IMR-90 (cell line): ENCODE data around the gene SPIC. TPM values are rescaled to one million over a fixed set of nuclear protein-coding genes. Genes with fewer than 3 reads are reported as not detected.

ENCODE experiments used
- ATAC-seq: fragments of 200-7000 bp; cut with Tn5 transposase; 2 replicates; pipeline ENCODE4 v1.9.1; 2020; ENCODE audit warnings: low read depth, mild to moderate bottlenecking, moderate library complexity
- BruUV-seq: library from RNA; stranded (reverse); fragments of 400-500 nt; replicated peaks from 2 replicates; lab custom pipeline; 2021; lab: Mats Ljungman, UMichigan
- CTCF ChIA-PET: fragments of 300-600 bp; formaldehyde crosslinking; extraction: SDS; loops from one replicate; lab custom pipeline; 2021; ENCODE audit warnings: antibody characterized with exemption; lab: Yijun Ruan, JAX
- POLR2A ChIA-PET: fragments of 300-600 bp; sonication (Branson Sonifier 250); formaldehyde crosslinking; loops from one replicate; lab custom pipeline; 2022; ENCODE audit warnings: antibody characterized with exemption; ENCODE audit not compliant: unreplicated experiment; lab: Charles Lee
- DNase-seq: peaks from one replicate; pipeline ENCODE4 v3.0.0; 2013
- H2AFZ ChIP-seq: replicated peaks from 2 replicates; pipeline ENCODE3; 2013; ENCODE audit warnings: low read length, mild to moderate bottlenecking; ENCODE audit not compliant: poor library complexity
- H2AK5ac ChIP-seq: 2 replicates; pipeline ENCODE4 v1.6.1; 2013; ENCODE audit warnings: low read depth, low read length, inconsistent platforms
- H2AK9ac ChIP-seq: replicated peaks from 2 replicates; pipeline ENCODE3; 2013; ENCODE audit warnings: mild to moderate bottlenecking, low read depth, low read length, moderate library complexity; ENCODE audit not compliant: poor library complexity
- H2BK120ac ChIP-seq: 2 replicates; pipeline ENCODE4 v1.6.1; 2013; ENCODE audit warnings: low read depth, low read length, inconsistent platforms
- H2BK15ac ChIP-seq: 3 replicates; pipeline ENCODE4 v1.6.1; 2013; ENCODE audit warnings: low read depth, low read length, inconsistent platforms
- H2BK20ac ChIP-seq: 2 replicates; pipeline ENCODE4 v1.6.1; 2013; ENCODE audit warnings: low read depth, mild to moderate bottlenecking, inconsistent platforms, low read length, moderate library complexity
- H2BK5ac ChIP-seq: 2 replicates; pipeline ENCODE4 v1.6.1; 2013; ENCODE audit warnings: mild to moderate bottlenecking, low read depth, low read length, inconsistent platforms; ENCODE audit not compliant: poor library complexity, severe bottlenecking
- H3K14ac ChIP-seq: replicated peaks from 2 replicates; pipeline ENCODE4 v1.6.1; 2013; ENCODE audit warnings: low read depth, low read length, inconsistent platforms
- H3K18ac ChIP-seq: 2 replicates; pipeline ENCODE4 v1.6.1; 2013; ENCODE audit warnings: low read depth, low read length, control low read depth
- H3K23ac ChIP-seq: 2 replicates; pipeline ENCODE4 v1.6.1; 2013; ENCODE audit warnings: low read depth, low read length, inconsistent platforms
- H3K27ac ChIP-seq: 2 replicates; pipeline ENCODE4 v1.5.1; 2013; ENCODE audit warnings: mild to moderate bottlenecking, control low read depth, low read length; ENCODE audit not compliant: insufficient read depth
- H3K27me3 ChIP-seq: 2 replicates; pipeline ENCODE4 v1.6.1; 2013; ENCODE audit warnings: low read length; ENCODE audit not compliant: control insufficient read depth, insufficient read depth
- H3K36me3 ChIP-seq: 2 replicates; pipeline ENCODE4 v1.6.1; 2013; ENCODE audit warnings: low read length, mixed read lengths; ENCODE audit not compliant: control insufficient read depth, insufficient read depth
- H3K4ac ChIP-seq: 2 replicates; pipeline ENCODE4 v1.6.1; 2013; ENCODE audit warnings: low read depth, low read length, inconsistent platforms
- H3K4me1 ChIP-seq: 2 replicates; pipeline ENCODE4 v1.6.1; 2013; ENCODE audit warnings: low read length, mixed read lengths; ENCODE audit not compliant: control insufficient read depth, insufficient read depth
- H3K4me2 ChIP-seq: 2 replicates; pipeline ENCODE4 v1.6.1; 2013; ENCODE audit warnings: low read depth, mild to moderate bottlenecking, control low read depth, low read length, moderate library complexity
- H3K4me3 ChIP-seq: 2 replicates; pipeline ENCODE4 v1.5.1; 2013; ENCODE audit warnings: low read depth, mild to moderate bottlenecking, control low read depth, low read length, moderate library complexity; ENCODE audit not compliant: insufficient read depth
- H3K56ac ChIP-seq: 2 replicates; pipeline ENCODE4 v1.6.1; 2013; ENCODE audit warnings: low read length, inconsistent platforms; ENCODE audit not compliant: insufficient read depth; ENCODE audit errors: extremely low read depth
- H3K79me1 ChIP-seq, 2 experiments: 2 replicates each; pipeline ENCODE4 v1.6.1; 2013; ENCODE audit warnings: low read length in 2 of 2, inconsistent platforms in 1 of 2, low read depth in 1 of 2
- H3K9ac ChIP-seq: 2 replicates; pipeline ENCODE4 v1.6.1; 2013; ENCODE audit warnings: low read depth, low read length, control low read depth
- H3K9me1 ChIP-seq: 2 replicates; pipeline ENCODE4 v1.6.1; 2013; ENCODE audit warnings: low read length, inconsistent platforms; ENCODE audit not compliant: insufficient read depth
- H3K9me3 ChIP-seq: 2 replicates; pipeline ENCODE4 v1.6.1; 2013; ENCODE audit warnings: low read length; ENCODE audit not compliant: control insufficient read depth, insufficient read depth
- H4K20me1 ChIP-seq: 2 replicates; pipeline ENCODE4 v1.6.1; 2013; ENCODE audit warnings: low read length, inconsistent platforms; ENCODE audit not compliant: insufficient read depth
- H4K5ac ChIP-seq: 2 replicates; pipeline ENCODE4 v1.6.1; 2013; ENCODE audit warnings: mild to moderate bottlenecking, low read depth, low read length, control low read depth
- H4K8ac ChIP-seq, 2 experiments: 2 replicates each; pipeline ENCODE4 v1.6.1; 2013; ENCODE audit warnings: low read depth in 2 of 2, low read length in 2 of 2, control low read depth in 1 of 2, inconsistent platforms in 1 of 2
- H4K91ac ChIP-seq: 2 replicates; pipeline ENCODE4 v1.6.1; 2013; ENCODE audit warnings: low read depth, low read length, inconsistent platforms; ENCODE audit not compliant: insufficient read depth
- MAFK ChIP-seq: IDR thresholded peaks from 2 replicates; pipeline ENCODE4 v1.6.1; 2012; ENCODE audit warnings: low read depth, low read length, improper control_type of control experiment
- MAZ ChIP-seq: IDR thresholded peaks from 2 replicates; pipeline ENCODE4 v1.6.1; 2012; ENCODE audit warnings: low read depth, mild to moderate bottlenecking, low read length, improper control_type of control experiment, moderate library complexity, borderline replicate concordance
- RAD21 ChIP-seq: IDR thresholded peaks from 2 replicates; pipeline ENCODE4 v1.6.1; 2012; ENCODE audit warnings: low read length, improper control_type of control experiment
- RCOR1 ChIP-seq: IDR thresholded peaks from 2 replicates; pipeline ENCODE4 v1.6.1; 2012; ENCODE audit warnings: mild to moderate bottlenecking, low read length, improper control_type of control experiment; ENCODE audit not compliant: insufficient replicate concordance
- SMC3 ChIP-seq: fragments of 150-350 bp; IDR thresholded peaks from 2 replicates; pipeline ENCODE4 v1.6.1; 2016; ENCODE audit warnings: low read depth, mild to moderate bottlenecking, antibody characterized with exemption, low read length, moderate library complexity
- WGBS, 2 experiments: methylation state at CpG; one replicate each; pipeline versions ENCODE4 v1.1.5 to v1.1.7; 2013; ENCODE audit warnings: missing lambda C conversion rate in 2 of 2; ENCODE audit not compliant: insufficient read length in 1 of 2; ENCODE audit errors: extremely low coverage in 2 of 2; 5-methylcytosine and 5-hydroxymethylcytosine counted together
- dilution Hi-C: fragments of 300-500 bp; cut with HindIII; formaldehyde crosslinking; loops from one replicate; pipeline ENCODE4 v1.14.3; 2018; ENCODE audit warnings: low sequenced_read_pairs; ENCODE audit not compliant: unreplicated experiment
- in situ Hi-C: fragments of 300-500 bp; cut with MboI; formaldehyde crosslinking; loops from 3 replicates; pipeline ENCODE4 v1.14.3; 2019; ENCODE audit warnings: low sequenced_read_pairs, inconsistent platforms, mixed read lengths
- intact Hi-C: fragments of 100-400 bp; cut with micrococcal nuclease; formaldehyde crosslinking; loops from 2 replicates; pipeline ENCODE4 v1.10.0; 2022
- polyA plus RNA-seq, 3 experiments: library from polyadenylated mRNA; depleted of rRNA; stranded (reverse); fragments of >200 nt; gene quantifications; 2 replicates each; pipeline ENCODE4 v1.2.3, GENCODE V29; 2012; ENCODE audit warnings: low replicate concordance in 1 of 3
- total RNA-seq: library from RNA; depleted of rRNA; stranded (reverse); fragments of >200 nt; gene quantifications from 2 replicates; pipeline ENCODE4 v1.2.3, GENCODE V29; 2012
- TF ChIP-seq, protein P1 (sequence below): fragments of 150-350 bp; IDR thresholded peaks from 2 replicates; pipeline ENCODE4 v1.6.1; 2017; ENCODE audit warnings: mild to moderate bottlenecking, antibody characterized with exemption, low read length, low read depth

Gene SPIC
- total and polyA plus RNA-seq, 2 of the 4 experiments (the other 2 are of a cell fraction): not detected

DNA sequence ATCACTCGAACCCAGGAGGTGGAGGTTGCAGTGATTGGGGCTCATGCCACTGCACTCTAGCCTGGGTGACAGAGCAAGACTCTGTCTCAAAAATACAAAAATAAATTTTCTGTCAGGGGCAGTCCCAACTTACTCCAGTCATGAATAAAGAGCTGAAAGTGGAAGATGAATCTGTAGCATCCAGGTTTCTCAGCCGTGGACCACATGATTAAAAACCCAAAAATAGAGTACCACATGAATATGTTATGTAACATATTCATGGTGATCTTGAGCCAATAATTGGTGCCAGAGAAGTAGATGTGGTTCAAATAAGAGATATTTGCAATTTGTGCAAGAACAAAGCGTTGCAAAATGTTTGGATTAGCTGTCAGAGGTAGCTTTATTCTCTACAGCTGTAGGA lies 23.1 kb downstream of the SPIC start:
- CTCF ChIA-PET: interaction anchor here (0.5 kb wide), 1 partner anchor 47 kb away, joined by 3 read pairs; no protein-coding TSS in a partner anchor
- H2BK5ac ChIP-seq: no peak overlapping the region
- no peak overlapping the region for H3K4me2 ChIP-seq
- H3K9me1 ChIP-seq: no peaks in the 10 kb centered on the region
- no peak overlapping the region for H2BK20ac ChIP-seq
- no peak overlapping the region for H2AK5ac ChIP-seq
- no peak overlapping the region for H4K91ac ChIP-seq
- POLR2A ChIA-PET: interaction anchor here (0.6 kb wide), 1 partner anchor 10 kb away, joined by 5 read pairs; no protein-coding TSS in a partner anchor
- H3K9me3 ChIP-seq: no peaks in the 10 kb centered on the region
- in situ Hi-C loops: no loop called here
- intact Hi-C loops: no loop called here
- dilution Hi-C loops: no loop called here
- H2BK15ac ChIP-seq: no peak overlapping the region
- H3K23ac ChIP-seq: no peak overlapping the region
- H3K14ac ChIP-seq: no peak overlapping the region
- H2AFZ ChIP-seq: no peak overlapping the region
- no CpG with 5 or more reads among the region's 3 CpGs for WGBS, 2 experiments
- ATAC-seq (no peak), DNase-seq (no peak)
- H3K36me3 ChIP-seq: no peaks in the 10 kb centered on the region
- H2BK120ac ChIP-seq: no peak overlapping the region
- H3K56ac ChIP-seq: no peak overlapping the region
- H2AK9ac ChIP-seq: no peak overlapping the region
- H4K5ac ChIP-seq: no peak overlapping the region
- H4K20me1 ChIP-seq: no peaks in the 10 kb centered on the region
- H3K4me3 ChIP-seq: no peak overlapping the region
- no peak overlapping the region for H3K4ac ChIP-seq
- no TSS peak for BruUV-seq
- no peak overlapping the region for H3K27ac ChIP-seq
- H3K9ac ChIP-seq: no peak overlapping the region
- no peak for TF ChIP-seq SMC3
- TF ChIP-seq, protein P1, sequence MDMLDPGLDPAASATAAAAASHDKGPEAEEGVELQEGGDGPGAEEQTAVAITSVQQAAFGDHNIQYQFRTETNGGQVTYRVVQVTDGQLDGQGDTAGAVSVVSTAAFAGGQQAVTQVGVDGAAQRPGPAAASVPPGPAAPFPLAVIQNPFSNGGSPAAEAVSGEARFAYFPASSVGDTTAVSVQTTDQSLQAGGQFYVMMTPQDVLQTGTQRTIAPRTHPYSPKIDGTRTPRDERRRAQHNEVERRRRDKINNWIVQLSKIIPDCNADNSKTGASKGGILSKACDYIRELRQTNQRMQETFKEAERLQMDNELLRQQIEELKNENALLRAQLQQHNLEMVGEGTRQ: no peak
- TF ChIP-seq RAD21: no peak
- no peak for TF ChIP-seq MAZ
- TF ChIP-seq MAFK: no peak
- no peak for TF ChIP-seq RCOR1
- H3K18ac ChIP-seq: no peak overlapping the region
- no peak overlapping the region for H4K8ac ChIP-seq
- H3K27me3 ChIP-seq: no peaks in the 10 kb centered on the region
- H3K4me1 ChIP-seq: no peaks in the 10 kb centered on the region; the same call in 1 of the 2 replicates
- H3K79me1 ChIP-seq: no peaks in the 10 kb centered on the region
